D721Med (cell line): Measurements from ENCODE around the gene NT5DC2.

Source experiments
- DNase-seq: peaks from one replicate; pipeline ENCODE4 v3.0.0; 2011; ENCODE audit warnings: low spot score; ENCODE audit not compliant: insufficient read length
- FAIRE-seq: peaks from 2 replicates; lab custom pipeline; 2011; peaks lifted over from hg19 to GRCh38; lab: Jason Lieb, UNC
- CTCF ChIP-seq: IDR thresholded peaks from 2 replicates; pipeline ENCODE4 v1.5.1; 2012; ENCODE audit warnings: mild to moderate bottlenecking, control low read depth; ENCODE audit not compliant: insufficient read depth; ENCODE audit errors: missing control alignments

The NT5DC2 gene

GRCh38 chr3:52490035-52490938 lies 43.4 kb downstream of the NT5DC2 start:
- TF ChIP-seq CTCF: no peak
- no peak for DNase-seq
- no peak for FAIRE-seq

GRCh38 chr3:52489453-52489852 lies 44.2 kb downstream of the NT5DC2 start:
- no peak for TF ChIP-seq CTCF

GRCh38 chr3:52488746-52489145 lies 44.9 kb downstream of the NT5DC2 start:
- no peak for TF ChIP-seq CTCF
- DNase-seq (no peak), FAIRE-seq (no peak)

More at GRCh38 chr3:52489453-52489852, 44.2 kb downstream of the NT5DC2 start:
- FAIRE-seq (no peak), DNase-seq (no peak)

- DNase-seq (no peak), FAIRE-seq (no peak)
- no peak for TF ChIP-seq CTCF
These were observed 45.6 kb downstream of the NT5DC2 start for GRCh38 chr3:52487788-52488691.

GRCh38 chr3:52487050-52487787 lies 46.4 kb downstream of the NT5DC2 start:
- no peak for DNase-seq
- no peak for FAIRE-seq
- no peak for TF ChIP-seq CTCF

- DNase-seq (no peak), FAIRE-seq (no peak)
- no peak for TF ChIP-seq CTCF
These were observed 48.8 kb downstream of the NT5DC2 start for GRCh38 chr3:52484680-52485461.
